GM21526 (cell line): ENCODE measurements around the gene CLTCL1.
"Not testable (repeated sequence)": the region's sequence is repeated elsewhere in the genome, so short reads cannot be mapped to it uniquely, and the experiment has no call there.

Source experiments
- ATAC-seq: cut with Tn5 transposase; IDR thresholded peaks from one replicate; pipeline ENCODE4 v1.9.1; 2021; ENCODE audit warnings: moderate library complexity; ENCODE audit not compliant: unreplicated experiment, low FRiP score

The CLTCL1 gene

GRCh38 chr22:19256362-19256761 is 35.2 kb downstream of the CLTCL1 start:
- not testable (repeated sequence) for ATAC-seq

- no peak for ATAC-seq
Observed at GRCh38 chr22:19253143-19253542, 38.4 kb downstream of the CLTCL1 start.

- no peak for ATAC-seq
Observed at GRCh38 chr22:19244600-19245352, 46.7 kb downstream of the CLTCL1 start.

GRCh38 chr22:19242699-19243098 is 48.8 kb downstream of the CLTCL1 start:
- ATAC-seq: no peak

GRCh38 chr22:19241593-19241906 is 50.0 kb downstream of the CLTCL1 start:
- ATAC-seq: no peak

GRCh38 chr22:19240813-19241592 is 50.5 kb downstream of the CLTCL1 start:
- ATAC-seq: no peak

GRCh38 chr22:19239464-19239863 is 52.1 kb downstream of the CLTCL1 start:
- ATAC-seq: no peak

GRCh38 chr22:19238900-19239299 is 52.6 kb downstream of the CLTCL1 start:
- ATAC-seq: no peak

GRCh38 chr22:19235874-19236273 is 55.6 kb downstream of the CLTCL1 start:
- ATAC-seq: no peak

- no peak for ATAC-seq
Observed at GRCh38 chr22:19234126-19234896, 57.2 kb downstream of the CLTCL1 start.

- no peak for ATAC-seq
Observed at GRCh38 chr22:19233189-19233661, 58.3 kb downstream of the CLTCL1 start.

- ATAC-seq: no peak
Observed at GRCh38 chr22:19232623-19233022, 58.9 kb downstream of the CLTCL1 start.

- no peak for ATAC-seq
Observed at GRCh38 chr22:19231986-19232385, 59.5 kb downstream of the CLTCL1 start.

GRCh38 chr22:19229600-19229999 is 61.9 kb downstream of the CLTCL1 start:
- ATAC-seq: no peak

- ATAC-seq: no peak
Observed at GRCh38 chr22:19228179-19228578, 63.3 kb downstream of the CLTCL1 start.

GRCh38 chr22:19226428-19226827 is 65.1 kb downstream of the CLTCL1 start:
- no peak for ATAC-seq

- ATAC-seq: no peak
Observed at GRCh38 chr22:19225560-19225959, 66.0 kb downstream of the CLTCL1 start.

- ATAC-seq: no peak
Observed at GRCh38 chr22:19224985-19225384, 66.5 kb downstream of the CLTCL1 start.

- ATAC-seq: no peak
Observed at GRCh38 chr22:19224557-19224956, 67.0 kb downstream of the CLTCL1 start.

GRCh38 chr22:19223617-19224016 is 67.9 kb downstream of the CLTCL1 start:
- ATAC-seq: no peak

- no peak for ATAC-seq
Observed at GRCh38 chr22:19223110-19223509, 68.4 kb downstream of the CLTCL1 start.
